Colon (tissue), 2 donors: ENCODE data around the gene ATP8A2.

Experiments used
- FAIRE-seq: peaks from 2 replicates; lab custom pipeline; 2012; peaks lifted over from hg19 to GRCh38; lab: Jason Lieb, UNC
- donor health status: control.
- donor health status: control.

Gene ATP8A2

DNA sequence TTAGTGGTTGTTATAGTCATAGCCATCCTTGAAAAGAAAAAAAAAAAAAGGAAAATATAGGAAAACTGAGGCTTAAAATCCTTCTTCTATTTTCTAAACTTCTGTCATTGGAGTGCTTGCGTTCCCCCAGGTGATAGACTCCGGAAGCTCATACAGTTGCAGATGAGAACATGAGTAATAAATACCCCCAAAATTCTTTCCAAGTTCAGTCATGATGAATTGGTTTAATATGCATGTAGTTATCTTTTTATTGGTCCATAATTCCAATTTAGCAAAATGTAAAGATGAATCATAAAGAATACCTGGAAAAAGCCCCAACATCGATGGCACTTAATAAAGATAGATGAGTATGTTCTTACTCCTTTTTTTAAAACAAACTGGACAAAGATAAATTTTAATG lies 487.8 kb downstream of the ATP8A2 start:
- FAIRE-seq = no peak

DNA sequence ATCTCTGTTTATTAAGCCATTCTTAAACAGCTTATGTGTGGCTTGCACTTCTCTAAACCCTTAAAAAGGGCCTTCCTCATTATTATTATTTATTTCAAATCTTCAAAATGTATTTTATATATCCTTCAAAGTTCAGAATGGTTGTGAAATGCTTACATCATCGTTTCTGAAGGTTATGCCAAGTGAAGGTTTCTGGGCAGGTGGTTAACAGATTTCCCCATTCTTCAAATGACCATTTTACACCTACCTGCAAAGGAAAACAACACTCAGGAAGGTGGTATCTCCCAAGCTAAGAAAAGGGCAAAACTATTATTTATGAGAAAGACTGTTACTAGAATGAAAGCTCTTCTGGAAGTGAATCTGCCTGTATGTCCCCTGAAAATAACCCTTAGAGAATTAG lies 488.5 kb downstream of the ATP8A2 start:
- FAIRE-seq = no peak

DNA sequence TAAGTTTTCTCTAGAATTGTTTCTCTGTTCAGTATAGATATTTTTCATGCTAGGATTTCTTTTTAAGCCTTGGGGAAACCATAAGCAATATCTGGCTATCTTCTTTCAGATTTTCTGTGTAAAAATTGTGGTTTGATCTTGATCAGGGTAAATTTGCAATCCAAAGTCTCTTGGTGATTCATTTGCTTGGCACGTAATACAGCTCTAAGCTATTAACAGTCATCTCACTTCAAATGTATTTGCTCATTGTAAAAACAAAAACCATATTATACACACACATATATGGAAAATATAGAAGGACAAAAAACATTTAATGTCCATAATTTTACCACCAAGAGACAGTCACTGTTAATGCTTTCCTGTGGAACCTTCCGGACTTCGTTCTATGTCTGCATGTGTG lies 489.1 kb downstream of the ATP8A2 start:
- FAIRE-seq = no peak

GRCh38 chr13:25862156-25862555 lies 490.4 kb downstream of the ATP8A2 start:
- no peak for FAIRE-seq

GRCh38 chr13:25864116-25864515 lies 492.3 kb downstream of the ATP8A2 start:
- no peak for FAIRE-seq

DNA sequence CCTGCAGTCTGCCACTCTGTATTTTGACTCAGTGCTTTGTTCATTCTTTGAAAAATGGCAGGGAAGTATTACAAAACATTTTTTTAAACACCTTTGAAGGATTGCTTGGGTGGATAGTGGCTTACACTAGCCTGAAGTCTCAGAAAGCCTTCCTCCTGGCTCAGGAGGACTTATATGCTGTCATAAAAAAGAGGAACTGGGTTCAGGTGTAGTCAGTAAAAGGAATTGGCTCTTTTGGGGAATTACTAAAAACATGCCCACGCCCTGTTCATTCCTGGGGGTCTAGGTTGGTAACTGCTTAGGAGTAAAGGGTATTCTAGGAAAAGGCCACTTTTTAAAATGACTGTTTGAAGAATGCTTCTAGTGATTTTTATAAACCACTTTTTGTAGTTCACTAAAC lies 493.2 kb downstream of the ATP8A2 start:
- no peak for FAIRE-seq

DNA sequence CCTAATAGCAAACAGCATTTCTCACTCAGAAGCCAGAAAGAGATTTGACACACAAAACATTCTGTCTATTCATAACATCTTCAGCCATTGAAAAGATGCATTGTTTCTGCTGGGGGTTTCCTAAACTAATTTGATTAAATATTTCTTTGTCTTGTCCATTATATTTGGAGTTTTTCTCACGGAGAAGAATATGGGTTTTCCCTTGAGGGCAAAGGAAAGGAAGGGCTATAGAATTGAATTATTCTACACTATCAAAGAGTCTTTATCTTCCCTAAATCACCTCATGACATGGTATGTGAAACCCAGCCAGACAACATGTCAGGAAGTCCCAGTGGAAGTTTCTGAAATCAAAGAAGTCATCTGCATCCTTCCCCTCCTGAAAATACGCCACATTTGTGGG lies 493.6 kb downstream of the ATP8A2 start:
- FAIRE-seq = no peak

- no peak for FAIRE-seq
Measured at GRCh38 chr13:25867038-25867437, 495.3 kb downstream of the ATP8A2 start.

DNA sequence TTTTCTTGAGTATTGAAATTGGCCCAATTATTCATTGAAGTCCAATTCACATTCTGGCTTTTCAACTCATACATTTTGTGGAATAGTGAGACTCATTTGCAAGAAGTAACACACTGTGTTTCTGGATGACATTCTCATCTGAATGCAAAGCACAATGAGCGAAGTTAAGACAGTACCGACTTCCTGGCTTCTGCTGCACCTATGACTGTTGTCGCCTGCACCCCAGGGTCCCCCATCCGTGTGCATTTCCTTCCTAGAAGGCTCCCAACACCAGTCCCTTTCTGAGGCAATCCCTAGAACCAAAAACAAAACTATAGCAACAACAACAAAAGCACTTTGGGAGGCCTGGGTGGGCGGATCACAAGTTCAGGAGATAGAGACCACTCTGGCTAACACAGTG lies 496.7 kb downstream of the ATP8A2 start:
- no peak for FAIRE-seq

DNA sequence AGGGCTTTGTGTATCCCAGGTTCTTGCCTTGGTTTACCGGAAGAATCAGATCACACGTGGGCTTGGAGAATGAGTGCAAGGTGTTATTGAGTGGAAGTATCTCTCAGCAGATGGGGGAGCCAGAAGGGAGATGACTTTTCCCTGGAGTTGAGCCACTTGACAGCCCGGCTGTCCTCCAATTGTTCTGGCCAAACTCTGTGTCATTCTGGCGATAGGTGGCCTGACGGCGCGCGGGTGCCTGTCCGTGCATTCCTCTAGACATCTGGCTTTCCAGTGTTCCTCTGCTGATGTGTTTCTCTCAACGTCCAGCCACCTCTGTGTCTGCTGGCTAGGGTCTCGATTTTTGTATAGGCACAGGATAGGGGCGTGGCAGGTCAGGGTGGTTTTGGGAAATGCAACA lies 498.2 kb downstream of the ATP8A2 start:
- no peak for FAIRE-seq

- FAIRE-seq = no peak
Measured at GRCh38 chr13:25871389-25872125, 499.8 kb downstream of the ATP8A2 start.

DNA sequence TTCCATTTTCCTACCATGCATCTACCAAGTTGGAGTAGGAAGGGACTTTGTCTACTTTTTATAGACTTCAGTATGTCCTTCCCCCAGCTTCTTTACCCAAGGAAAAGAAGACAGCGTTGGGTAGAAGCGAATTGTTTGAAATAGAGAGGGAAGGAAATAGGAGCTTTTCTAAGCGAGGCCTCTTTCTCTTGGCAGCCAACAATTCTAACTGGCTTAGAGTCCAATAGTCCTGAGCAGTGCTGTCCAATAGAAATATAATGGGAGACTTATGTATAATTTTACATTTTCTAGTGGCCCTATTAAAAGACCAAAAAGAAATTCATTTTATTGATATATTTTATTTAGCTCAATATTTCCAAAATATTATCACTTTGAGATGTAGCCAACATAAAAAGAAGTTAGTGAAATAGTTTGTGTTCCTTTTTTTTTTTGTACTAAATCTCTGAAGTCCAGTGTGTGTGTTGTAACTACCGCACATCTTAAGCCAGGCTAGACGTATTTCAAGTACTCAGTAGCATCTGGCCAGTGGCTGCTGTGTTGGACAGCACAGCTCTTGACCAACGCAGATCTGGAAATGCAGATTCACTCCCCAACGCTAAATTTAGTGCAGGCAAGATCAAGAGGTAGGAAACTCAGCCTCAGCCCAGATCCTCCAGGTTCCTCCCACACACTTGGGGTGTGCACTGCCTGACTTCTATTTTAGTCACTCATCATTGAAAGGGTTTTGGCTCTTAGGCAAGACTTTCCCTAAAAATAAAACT lies 500.9 kb downstream of the ATP8A2 start:
- FAIRE-seq = no peak

GRCh38 chr13:25873242-25873612 lies 501.5 kb downstream of the ATP8A2 start:
- FAIRE-seq = no peak

- FAIRE-seq = no peak
Measured at GRCh38 chr13:25874064-25874737, 502.4 kb downstream of the ATP8A2 start.

- no peak for FAIRE-seq
Measured at GRCh38 chr13:25874907-25875306, 503.1 kb downstream of the ATP8A2 start.

- no peak for FAIRE-seq
Measured at GRCh38 chr13:25876247-25876646, 504.5 kb downstream of the ATP8A2 start.

DNA sequence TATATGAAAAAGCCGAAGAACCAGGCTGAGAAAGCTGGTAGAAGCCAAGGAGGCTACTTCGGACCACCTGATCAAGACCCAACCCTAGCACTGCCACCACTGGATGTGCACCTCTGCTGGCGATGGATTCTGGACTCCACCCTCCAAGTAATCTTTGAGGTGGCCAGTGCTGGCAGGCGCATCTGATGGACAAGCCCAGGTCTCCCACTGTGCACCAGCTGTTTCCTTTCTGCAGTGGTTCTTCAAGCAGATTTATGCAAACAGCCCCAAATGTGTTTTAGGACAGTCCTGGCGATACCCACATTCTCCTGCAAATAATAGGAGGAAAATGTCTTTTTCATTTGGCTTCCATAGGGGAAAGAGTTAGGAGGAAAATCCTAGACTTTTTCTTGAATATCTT lies 507.7 kb downstream of the ATP8A2 start:
- FAIRE-seq = no peak

DNA sequence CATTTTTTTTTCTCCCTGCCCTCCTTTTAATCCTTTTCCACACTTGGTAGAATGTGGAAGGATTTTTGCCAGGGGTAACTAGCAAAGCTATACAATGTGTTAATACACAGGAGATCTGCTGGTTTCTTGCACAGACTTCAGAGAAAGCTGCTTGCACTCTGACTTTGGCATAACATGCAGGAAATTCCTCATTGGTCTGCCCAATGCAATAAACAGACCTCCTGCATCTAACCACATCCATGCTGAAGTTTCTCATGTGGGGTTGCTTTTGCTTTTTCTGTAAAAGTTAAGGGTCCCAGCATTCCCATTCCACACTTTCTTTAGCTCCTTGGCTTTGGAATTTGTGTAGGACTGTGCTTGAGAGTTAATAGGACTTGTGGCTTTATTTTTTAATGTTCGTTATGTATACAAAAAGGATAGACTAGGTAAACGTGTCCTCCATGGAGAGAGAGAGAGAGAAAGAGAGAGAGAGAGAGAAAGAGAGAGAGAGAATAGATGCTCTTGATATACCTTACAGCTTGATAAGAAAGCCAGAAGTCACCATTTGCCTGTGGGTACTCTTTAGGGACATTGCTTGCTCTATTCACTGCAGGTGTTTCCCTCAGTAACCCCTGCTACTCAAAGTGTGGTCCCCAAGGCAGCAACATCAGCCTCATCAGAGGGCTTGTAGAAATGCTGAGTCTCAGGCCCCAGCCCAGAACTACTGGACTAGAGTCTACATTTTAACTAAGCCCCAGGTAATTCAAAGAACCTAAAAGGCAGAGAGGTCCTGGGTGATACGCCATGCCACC lies 509.6 kb downstream of the ATP8A2 start:
- no peak for FAIRE-seq

DNA sequence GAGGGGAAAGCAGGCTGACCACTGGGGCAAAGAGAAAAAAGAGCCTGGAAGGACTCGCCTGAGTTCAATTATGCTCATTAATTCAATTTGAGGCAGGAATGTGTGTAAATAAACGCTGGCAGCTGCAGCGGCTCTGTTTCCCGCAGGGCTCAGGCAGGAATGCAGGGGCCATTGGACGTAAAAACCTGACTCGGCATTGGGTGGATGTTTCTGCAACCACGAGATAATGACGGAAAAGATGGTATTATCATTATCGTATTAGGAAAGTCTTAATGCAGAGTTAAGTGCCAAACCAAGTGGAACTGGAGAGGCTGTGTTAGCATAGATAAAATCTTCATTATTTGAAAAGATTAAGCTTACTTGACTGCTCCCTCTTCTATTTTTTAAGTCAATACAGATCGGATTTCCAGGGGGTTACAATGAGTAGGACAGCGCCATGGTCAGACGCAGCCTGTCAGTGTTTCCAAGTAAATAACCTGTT lies 510.2 kb downstream of the ATP8A2 start:
- FAIRE-seq = no peak

DNA sequence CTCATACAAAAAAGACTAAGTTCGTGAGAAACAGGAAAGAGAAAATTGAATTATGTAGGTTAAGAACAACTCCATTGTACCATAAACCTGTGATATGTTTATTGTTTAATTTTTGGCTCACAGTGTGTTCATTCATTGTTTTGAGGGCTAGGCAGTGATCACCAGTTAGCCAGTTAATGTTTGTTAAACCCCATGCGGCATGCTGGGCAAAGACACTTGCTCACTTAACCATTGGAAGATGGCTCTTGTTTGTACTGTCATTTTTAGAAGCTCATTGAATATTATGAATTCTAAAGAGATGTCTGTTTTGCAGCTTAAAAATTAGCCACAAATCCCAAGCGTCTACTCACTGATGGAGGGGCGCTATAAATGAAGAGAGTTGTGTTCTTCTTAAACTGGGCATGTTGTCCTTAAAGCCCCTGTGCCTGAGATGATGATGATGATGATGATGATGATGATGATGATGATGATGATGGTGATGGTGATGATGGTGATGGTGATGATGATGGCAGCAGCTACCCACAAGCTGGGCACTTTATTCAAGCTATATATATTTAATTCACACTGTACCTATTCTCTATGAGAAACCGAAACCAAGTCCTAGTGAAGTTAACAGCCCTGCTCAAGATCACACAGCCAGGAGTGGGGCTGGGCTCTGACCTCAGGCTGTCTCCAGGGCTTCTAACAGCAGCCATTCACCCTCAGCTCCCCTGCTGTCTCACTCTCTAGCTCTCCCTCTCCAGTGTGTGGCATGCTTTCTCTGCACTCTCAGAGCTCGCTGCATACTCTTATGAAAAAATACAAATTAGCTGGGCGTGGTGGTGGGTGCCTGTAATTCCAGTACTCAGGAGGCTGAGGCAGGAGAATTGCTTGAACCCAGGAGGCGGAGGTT lies 510.9 kb downstream of the ATP8A2 start:
- no peak for FAIRE-seq

DNA sequence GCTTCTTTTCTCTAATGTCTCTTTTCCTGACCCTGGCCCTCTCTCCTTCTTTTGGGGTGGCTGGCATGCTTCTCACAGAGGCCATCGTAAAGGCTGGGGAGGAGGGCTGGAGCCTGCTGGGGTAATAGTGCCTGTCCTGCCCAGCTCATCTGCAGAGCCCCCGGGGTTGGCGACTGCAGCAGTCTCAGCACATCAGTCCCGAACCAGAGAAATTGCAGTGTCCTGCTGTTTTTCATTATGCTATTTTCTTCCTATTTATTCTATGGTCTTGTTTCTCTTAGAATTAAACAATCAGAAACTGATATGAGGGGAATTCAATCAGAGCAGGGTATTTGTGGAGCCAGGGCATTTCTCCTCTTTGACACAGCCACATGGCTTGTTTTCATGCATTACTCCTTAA lies 513.6 kb downstream of the ATP8A2 start:
- FAIRE-seq = no peak
